Kidney (tissue), 14 donors: ENCODE measurements around the gene IL3RA. TPM values are rescaled to one million over a fixed set of nuclear protein-coding genes. Genes with fewer than 3 reads are reported as not detected.
A peak's percentile ranks its signal among the peaks of the same experiment; 100 is the strongest.

Source experiments
- DNase-seq, 5 donors: peaks; one replicate each; pipeline ENCODE4 v3.0.0-alpha.2; 2013 to 2020
- FAIRE-seq: peaks from 2 replicates; lab custom pipeline; 2012; peaks lifted over from hg19 to GRCh38; lab: Jason Lieb, UNC
- H3K27ac ChIP-seq, 2 donors: one replicate each; pipeline ENCODE4 v1.7.0; 2013; ENCODE audit warnings: low read depth in 2 of 2, low read length in 2 of 2, inconsistent platforms in 1 of 2
- H3K27me3 ChIP-seq: one replicate; pipeline ENCODE4 v1.7.1; 2013; ENCODE audit warnings: low read length, inconsistent platforms; ENCODE audit not compliant: control insufficient read depth, insufficient read depth
- H3K36me3 ChIP-seq, 3 donors: one replicate each; pipeline versions ENCODE4 v1.7.0 to v1.7.1; 2013; ENCODE audit warnings: low read length in 3 of 3, control low read depth in 1 of 3, inconsistent platforms in 1 of 3; ENCODE audit not compliant: insufficient read depth in 3 of 3, control insufficient read depth in 2 of 3
- H3K4me1 ChIP-seq, 3 donors: one replicate each; pipeline versions ENCODE4 v1.7.0 to v1.7.1; 2013; ENCODE audit warnings: low read length in 3 of 3, inconsistent platforms in 1 of 3, low read depth in 1 of 3; ENCODE audit not compliant: control insufficient read depth in 2 of 3, insufficient read depth in 2 of 3
- H3K4me3 ChIP-seq, 3 donors: one replicate each; pipeline versions ENCODE4 v1.7.0 to v1.8.1; 2013; ENCODE audit warnings: low read length in 3 of 3, control low read depth in 1 of 3, inconsistent platforms in 1 of 3
- H3K9ac ChIP-seq, 3 donors: one replicate each; pipeline versions ENCODE4 v1.7.0 to v1.7.1; 2013; ENCODE audit warnings: low read length in 3 of 3, control low read depth in 1 of 3, inconsistent platforms in 1 of 3
- H3K9me3 ChIP-seq, 3 donors: one replicate each; pipeline versions ENCODE4 v1.7.0 to v1.7.1; 2013; ENCODE audit warnings: low read length in 3 of 3, control low read depth in 1 of 3, inconsistent platforms in 1 of 3; ENCODE audit not compliant: control insufficient read depth in 2 of 3, insufficient read depth in 1 of 3
- CTCF ChIP-seq: IDR thresholded peaks from 3 replicates; pipeline ENCODE4 v1.5.1; 2012; ENCODE audit warnings: mild to moderate bottlenecking, moderate library complexity, borderline replicate concordance; ENCODE audit not compliant: insufficient read depth; ENCODE audit errors: extremely low read depth
- intact Hi-C: fragments of 100-400 bp; cut with DNase I; formaldehyde crosslinking; loops from one replicate; pipeline ENCODE4 v1.11.1; 2022
- polyA plus RNA-seq: library from polyadenylated mRNA; stranded (reverse); fragments of 350-450 nt; fragmentation: Illumina TruSeq; extraction: RNeasy Lipid Tissue Mini Kit (QIAGEN cat#74804); gene quantifications from one replicate; pipeline ENCODE4 v1.2.3, GENCODE V29; 2014; ENCODE audit warnings: low read depth, low replicate concordance; ENCODE audit not compliant: insufficient read depth
- total RNA-seq: library from RNA; stranded (reverse); fragmentation: NEBNext Ultra II Directional; extraction: Animal tissue kit (Norgen Biotek cat#: 25700); gene quantifications from one replicate; pipeline ENCODE4 v1.2.1, GENCODE V29; 2021
- donor health status: control.
- donor health status: control.
- donor health status: control.
- donor health status: control.
- donor health status: control.
- donor health status: DM: yes; HTN: yes; CAD: no.
- donor health status: Normal renal cell carcinoma (clear cell type).

Gene IL3RA
- total and polyA plus RNA-seq, 2 donors from 2014 or later: 4.6 to 10.2 TPM

GRCh38 chrX:1391707-1392375 is 55.3 kb downstream of the IL3RA start, which contains the start of gene SLC25A6:
Gene SLC25A6, minus strand, starts transcription at chrX:1392113. Its CDS starts 104 bp downstream, at chrX:1392009.
- intact Hi-C loops: loop anchor here (10.0 kb wide), 1 partner anchor 53 kb away; no protein-coding TSS in a partner anchor
- no peaks in the 10 kb centered on the region for H3K27me3 ChIP-seq
- H3K9ac ChIP-seq: peak within 1 kb of the TSS; percentile 87 to 98 (median 97)
- no peak for TF ChIP-seq CTCF
- H3K4me3 ChIP-seq: peak within 1 kb of the TSS; percentile 91 to 100 (median 99)
- peak; percentile 98 to 100 (median 99) for DNase-seq
- H3K36me3 ChIP-seq: peaks cover 7 to 38% (median 27%) of the 10 kb centered on the region in 3 donors
- H3K4me1 ChIP-seq: peaks cover 0 to 21% (median 8%) of the 10 kb centered on the region in 3 donors
- peak within 1 kb of the TSS; percentile 98 to 100 for H3K27ac ChIP-seq
- FAIRE-seq: no peak
- H3K9me3 ChIP-seq: no peaks in the 10 kb centered on the region

- no peak for FAIRE-seq
- Histone ChIP-seq H3K36me3 (peaks cover 7 to 32% (median 21%) of the 10 kb centered on the region in 3 donors), H3K27ac (peak overlapping the region; percentile 98 to 100), H3K4me3 (peak overlapping the region; percentile 56 to 71 (median 69)), H3K27me3 (no peaks in the 10 kb centered on the region), H3K4me1 (peaks cover 0 to 21% (median 8%) of the 10 kb centered on the region in 3 donors), H3K9ac (peak overlapping the region in 2 of 3 donors; percentile 60 to 77), H3K9me3 (no peaks in the 10 kb centered on the region)
- intact Hi-C loops: loop anchor here (10.0 kb wide), 1 partner anchor 52 kb away; no protein-coding TSS in a partner anchor
- no peak for TF ChIP-seq CTCF
- DNase-seq: peak; percentile 80 to 94 (median 91)
Observed at GRCh38 chrX:1392376-1393068, 55.9 kb downstream of the IL3RA start.

GRCh38 chrX:1393871-1394615 is 57.5 kb downstream of the IL3RA start:
- no peak for TF ChIP-seq CTCF
- H3K27ac ChIP-seq: peak overlapping the region; percentile 58 to 89
- no peaks in the 10 kb centered on the region for H3K27me3 ChIP-seq
- FAIRE-seq (no peak), DNase-seq (peak in 2 of 5 donors; percentile 29 to 37)
- H3K36me3 ChIP-seq: peaks cover 2 to 16% (median 7%) of the 10 kb centered on the region in 3 donors
- no peak overlapping the region for H3K9ac ChIP-seq
- H3K4me3 ChIP-seq: peak overlapping the region in 1 of 3 donors; percentile 56
- no peaks in the 10 kb centered on the region for H3K9me3 ChIP-seq
- intact Hi-C loops: loop anchor here (10.0 kb wide), 1 partner anchor 51 kb away; no protein-coding TSS in a partner anchor
- H3K4me1 ChIP-seq: peaks cover 0 to 13% (median 6%) of the 10 kb centered on the region in 3 donors
